Liver (tissue), 9 donors: ENCODE measurements around the gene LRP5. TPM values are rescaled to one million over a fixed set of nuclear protein-coding genes. Genes with fewer than 3 reads are reported as not detected.

ENCODE experiments used
- DNase-seq: peaks from one replicate; pipeline ENCODE4 v3.0.0-alpha.2; 2017; ENCODE audit warnings: low spot score
- H3K27ac ChIP-seq, 2 donors: one replicate each; pipeline ENCODE4 v1.7.0; 2013; ENCODE audit warnings: inconsistent platforms in 2 of 2, low read length in 2 of 2, control low read depth in 1 of 2, low read depth in 1 of 2, mild to moderate bottlenecking in 1 of 2
- H3K27me3 ChIP-seq, 4 donors: one replicate each; pipeline versions ENCODE4 v1.6.1 to v1.7.0; 2013; ENCODE audit warnings: low read length in 3 of 4, inconsistent platforms in 1 of 4, mild to moderate bottlenecking in 1 of 4, moderate library complexity in 1 of 4; ENCODE audit not compliant: control insufficient read depth in 4 of 4, insufficient read depth in 4 of 4
- H3K36me3 ChIP-seq, 4 donors: one replicate each; pipeline versions ENCODE4 v1.6.1 to v1.7.0; 2013; ENCODE audit warnings: low read length in 3 of 4, mild to moderate bottlenecking in 3 of 4, low read depth in 1 of 4, moderate library complexity in 1 of 4; ENCODE audit not compliant: control insufficient read depth in 4 of 4, insufficient read depth in 3 of 4
- H3K4me1 ChIP-seq, 4 donors: one replicate each; pipeline versions ENCODE4 v1.6.1 to v1.7.0; 2013; ENCODE audit warnings: low read length in 3 of 4, mild to moderate bottlenecking in 3 of 4, moderate library complexity in 1 of 4; ENCODE audit not compliant: control insufficient read depth in 4 of 4, insufficient read depth in 4 of 4
- H3K4me3 ChIP-seq, 3 donors: one replicate each; pipeline versions ENCODE4 v1.6.1 to v1.7.0; 2013; ENCODE audit warnings: low read length in 3 of 3, control low read depth in 1 of 3, low read depth in 1 of 3, mild to moderate bottlenecking in 1 of 3
- H3K9ac ChIP-seq, 2 donors: one replicate each; pipeline ENCODE4 v1.7.0; 2013; ENCODE audit warnings: low read length in 2 of 2, mild to moderate bottlenecking in 2 of 2, moderate library complexity in 2 of 2, control low read depth in 1 of 2, low read depth in 1 of 2
- H3K9me3 ChIP-seq, 4 donors: one replicate each; pipeline versions ENCODE4 v1.6.1 to v1.7.0; 2013; ENCODE audit warnings: low read length in 3 of 4; ENCODE audit not compliant: control insufficient read depth in 4 of 4
- CTCF ChIP-seq: fragments of 150-350 bp; IDR thresholded peaks from 2 replicates; pipeline ENCODE4 v1.5.1; 2017; ENCODE audit warnings: improper control_type of control experiment, low read depth, low read length; ENCODE audit not compliant: missing input control
- EGR1 ChIP-seq, 2 donors: IDR thresholded peaks; 2 replicates each; pipeline ENCODE4 v1.6.1; 2016 to 2018; ENCODE audit warnings: antibody characterized with exemption in 2 of 2, low read depth in 2 of 2
- FOXA1 ChIP-seq: IDR thresholded peaks from 2 replicates; pipeline ENCODE4 v1.6.1; 2016; ENCODE audit warnings: antibody characterized with exemption
- GABPA ChIP-seq, 2 donors: IDR thresholded peaks in 1 of 2; conservative IDR thresholded peaks in 1 of 2; 2 replicates each; pipeline ENCODE4 v1.6.1; 2016; ENCODE audit warnings: antibody characterized with exemption in 2 of 2, mild to moderate bottlenecking in 1 of 2, moderate library complexity in 1 of 2
- HNF4A ChIP-seq, 2 donors: conservative IDR thresholded peaks; 2 replicates each; pipeline ENCODE4 v1.6.1; 2016; ENCODE audit warnings: antibody characterized with exemption in 2 of 2, mild to moderate bottlenecking in 2 of 2
- HNF4G ChIP-seq: IDR thresholded peaks from 2 replicates; pipeline ENCODE4 v1.6.1; 2016; ENCODE audit warnings: antibody characterized with exemption
- JUND ChIP-seq, 2 donors: IDR thresholded peaks; 2 replicates each; pipeline ENCODE4 v1.6.1; 2016; ENCODE audit warnings: antibody characterized with exemption in 2 of 2
- RAD21 ChIP-seq, 2 donors: IDR thresholded peaks; 2 replicates each; pipeline ENCODE4 v1.6.1; 2016; ENCODE audit warnings: antibody characterized with exemption in 2 of 2, mild to moderate bottlenecking in 2 of 2
- REST ChIP-seq: IDR thresholded peaks from 2 replicates; pipeline ENCODE4 v1.6.1; 2016; ENCODE audit warnings: antibody characterized with exemption, mild to moderate bottlenecking
- RXRA ChIP-seq, 2 donors: IDR thresholded peaks; 2 replicates each; pipeline ENCODE4 v1.6.1; 2017 to 2018; ENCODE audit warnings: antibody characterized with exemption in 2 of 2, mild to moderate bottlenecking in 1 of 2
- SP1 ChIP-seq: IDR thresholded peaks from 2 replicates; pipeline ENCODE4 v1.6.1; 2018; ENCODE audit warnings: antibody characterized with exemption, mild to moderate bottlenecking
- YY1 ChIP-seq: IDR thresholded peaks from 2 replicates; pipeline ENCODE4 v1.6.1; 2016; ENCODE audit warnings: antibody characterized with exemption, mild to moderate bottlenecking
- WGBS: extraction: QIAGEN DNeasy Blood & Tissue Kit; methylation state at CpG from one replicate; pipeline ENCODE4 v1.1.7; 2013; 5-methylcytosine and 5-hydroxymethylcytosine counted together
- polyA plus RNA-seq, 2 donors: library from polyadenylated mRNA; stranded (reverse) in 1 of 2; unstranded in 1 of 2; fragments of 200-250 nt in 1 of 2; fragments of >200 nt in 1 of 2; fragmentation: Nextera tagmentation in 1 of 2; extraction: Ambion mirVana in 1 of 2; gene quantifications; one replicate each; pipeline versions ENCODE4 v1.2.1 to v1.2.3, GENCODE V29; 2013 to 2015
- total RNA-seq, 2 donors: library from RNA; depleted of rRNA; stranded (reverse); fragments of >200 nt; gene quantifications; one replicate each; pipeline ENCODE4 v1.2.3, GENCODE V29; 2014
- TF ChIP-seq, protein P1 (sequence below): IDR thresholded peaks from 2 replicates; pipeline ENCODE4 v1.6.1; 2016; ENCODE audit warnings: antibody characterized with exemption
- TF ChIP-seq, protein P2 (sequence below): IDR thresholded peaks from 2 replicates; pipeline ENCODE4 v1.6.1; 2016; ENCODE audit warnings: antibody characterized with exemption
- TF ChIP-seq, protein P3 (sequence below): IDR thresholded peaks from 2 replicates; pipeline ENCODE4 v1.6.1; 2016; ENCODE audit warnings: antibody characterized with exemption
- donor health status: healthy.
- donor health status: healthy.
- donor health status: healthy.
- donor health status: healthy.
- donor health status: healthy.

Gene LRP5
- total and polyA plus RNA-seq, 4 donors, result 48.9 to 99.3 (median 71.3) TPM

DNA sequence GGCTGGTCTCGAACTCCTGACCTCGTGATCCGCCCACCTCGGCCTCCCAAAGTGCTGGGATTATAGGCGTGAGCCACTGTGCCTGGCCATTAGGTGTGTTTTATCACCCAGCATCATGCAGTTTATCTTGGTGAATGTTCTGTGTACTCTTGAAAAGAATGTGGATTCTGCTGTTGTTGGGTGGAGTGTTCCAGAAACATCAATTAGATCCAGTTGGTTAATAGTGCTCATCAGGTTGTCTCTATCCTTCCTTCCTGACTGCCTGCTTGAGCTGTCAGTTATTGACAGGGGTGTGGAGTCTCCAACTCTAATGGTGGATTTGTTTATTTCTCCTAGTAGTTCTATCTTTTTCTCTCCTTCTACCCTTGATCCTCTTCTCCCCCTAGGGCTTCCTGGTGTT is 118.0 kb downstream of the LRP5 start:
- DNase-seq, result no peak

GRCh38 chr11:68430801-68431200 is 118.4 kb downstream of the LRP5 start:
- no peak overlapping the region for H3K27ac ChIP-seq
- 85% methylated on average over 3 of the region's 3 CpGs for WGBS
- TF ChIP-seq GABPA (IDR thresholded peaks at IDR 0.05 in 1 of 2, conservative IDR thresholded peaks at IDR 0.05 in 1 of 2), result no peak
- TF ChIP-seq EGR1 (IDR thresholded peaks at IDR 0.05; ENCODE audit: low read depth in 2 of 2), result no peak
- TF ChIP-seq, protein P1, sequence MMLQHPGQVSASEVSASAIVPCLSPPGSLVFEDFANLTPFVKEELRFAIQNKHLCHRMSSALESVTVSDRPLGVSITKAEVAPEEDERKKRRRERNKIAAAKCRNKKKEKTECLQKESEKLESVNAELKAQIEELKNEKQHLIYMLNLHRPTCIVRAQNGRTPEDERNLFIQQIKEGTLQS, result no peak
- TF ChIP-seq, protein P2, sequence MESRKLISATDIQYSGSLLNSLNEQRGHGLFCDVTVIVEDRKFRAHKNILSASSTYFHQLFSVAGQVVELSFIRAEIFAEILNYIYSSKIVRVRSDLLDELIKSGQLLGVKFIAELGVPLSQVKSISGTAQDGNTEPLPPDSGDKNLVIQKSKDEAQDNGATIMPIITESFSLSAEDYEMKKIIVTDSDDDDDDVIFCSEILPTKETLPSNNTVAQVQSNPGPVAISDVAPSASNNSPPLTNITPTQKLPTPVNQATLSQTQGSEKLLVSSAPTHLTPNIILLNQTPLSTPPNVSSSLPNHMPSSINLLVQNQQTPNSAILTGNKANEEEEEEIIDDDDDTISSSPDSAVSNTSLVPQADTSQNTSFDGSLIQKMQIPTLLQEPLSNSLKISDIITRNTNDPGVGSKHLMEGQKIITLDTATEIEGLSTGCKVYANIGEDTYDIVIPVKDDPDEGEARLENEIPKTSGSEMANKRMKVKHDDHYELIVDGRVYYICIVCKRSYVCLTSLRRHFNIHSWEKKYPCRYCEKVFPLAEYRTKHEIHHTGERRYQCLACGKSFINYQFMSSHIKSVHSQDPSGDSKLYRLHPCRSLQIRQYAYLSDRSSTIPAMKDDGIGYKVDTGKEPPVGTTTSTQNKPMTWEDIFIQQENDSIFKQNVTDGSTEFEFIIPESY, result no peak
- TF ChIP-seq JUND (IDR thresholded peaks at IDR 0.05), result no peak
- no peak for TF ChIP-seq RAD21 (IDR thresholded peaks at IDR 0.05)
- no peak for TF ChIP-seq YY1
- no peak for TF ChIP-seq HNF4G
- TF ChIP-seq CTCF, result no peak
- no peak for TF ChIP-seq HNF4A (conservative IDR thresholded peaks at IDR 0.05)

More for the DNA sequence above, 118.0 kb downstream of the LRP5 start:
- WGBS, result 94% methylated on average over 5 of the region's 5 CpGs
- no peak for TF ChIP-seq REST
- TF ChIP-seq, protein P2, result no peak
- TF ChIP-seq, protein P3, sequence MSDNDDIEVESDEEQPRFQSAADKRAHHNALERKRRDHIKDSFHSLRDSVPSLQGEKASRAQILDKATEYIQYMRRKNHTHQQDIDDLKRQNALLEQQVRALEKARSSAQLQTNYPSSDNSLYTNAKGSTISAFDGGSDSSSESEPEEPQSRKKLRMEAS, result no peak
- no peak for TF ChIP-seq GABPA (IDR thresholded peaks at IDR 0.05 in 1 of 2, conservative IDR thresholded peaks at IDR 0.05 in 1 of 2)
- TF ChIP-seq HNF4A (conservative IDR thresholded peaks at IDR 0.05), result no peak
- no peak for TF ChIP-seq SP1
- no peak for TF ChIP-seq FOXA1
- TF ChIP-seq HNF4G, result no peak
- TF ChIP-seq RAD21 (IDR thresholded peaks at IDR 0.05), result no peak
- TF ChIP-seq RXRA (IDR thresholded peaks at IDR 0.05), result no peak
- no peaks in the 10 kb centered on the region for H3K27me3 ChIP-seq
- H3K36me3 ChIP-seq, result peaks cover 20 to 84% (median 49%) of the 10 kb centered on the region in 4 donors
- H3K9me3 ChIP-seq, result peaks cover 0 to 5% (median 3%) of the 10 kb centered on the region in 4 donors
- no peak overlapping the region for H3K27ac ChIP-seq
- H3K9ac ChIP-seq, result no peak overlapping the region
- no peaks in the 10 kb centered on the region for H3K4me1 ChIP-seq
- H3K4me3 ChIP-seq, result no peak overlapping the region

More at GRCh38 chr11:68430801-68431200, 118.4 kb downstream of the LRP5 start:
- no peaks in the 10 kb centered on the region for H3K27me3 ChIP-seq
- H3K9ac ChIP-seq, result no peak overlapping the region
- H3K4me1 ChIP-seq, result no peaks in the 10 kb centered on the region
- peaks cover 0 to 5% (median 3%) of the 10 kb centered on the region in 4 donors for H3K9me3 ChIP-seq
- DNase-seq, result no peak
- no peak overlapping the region for H3K4me3 ChIP-seq
- peaks cover 20 to 83% (median 47%) of the 10 kb centered on the region in 4 donors for H3K36me3 ChIP-seq
